Stimulated activated CD4-positive, alpha-beta T cell treated with anti-CD3 and anti-CD28 coated beads, Interleukin-12 subunit alpha, Interleukin-12 subunit beta, amount 100 ng/mL, for 48 hours (primary cell): ENCODE data around the gene LSM14A.
"Not testable (repeated sequence)": the region's sequence is repeated elsewhere in the genome, so short reads cannot be mapped to it uniquely, and the experiment has no call there.

Experiments
- DNase-seq, 3 donors: peaks; one replicate each; pipeline ENCODE4 v3.0.0-alpha.2; 2020; ENCODE audit warnings: low read depth in 2 of 3, low spot score in 1 of 3

LSM14A gene

DNA sequence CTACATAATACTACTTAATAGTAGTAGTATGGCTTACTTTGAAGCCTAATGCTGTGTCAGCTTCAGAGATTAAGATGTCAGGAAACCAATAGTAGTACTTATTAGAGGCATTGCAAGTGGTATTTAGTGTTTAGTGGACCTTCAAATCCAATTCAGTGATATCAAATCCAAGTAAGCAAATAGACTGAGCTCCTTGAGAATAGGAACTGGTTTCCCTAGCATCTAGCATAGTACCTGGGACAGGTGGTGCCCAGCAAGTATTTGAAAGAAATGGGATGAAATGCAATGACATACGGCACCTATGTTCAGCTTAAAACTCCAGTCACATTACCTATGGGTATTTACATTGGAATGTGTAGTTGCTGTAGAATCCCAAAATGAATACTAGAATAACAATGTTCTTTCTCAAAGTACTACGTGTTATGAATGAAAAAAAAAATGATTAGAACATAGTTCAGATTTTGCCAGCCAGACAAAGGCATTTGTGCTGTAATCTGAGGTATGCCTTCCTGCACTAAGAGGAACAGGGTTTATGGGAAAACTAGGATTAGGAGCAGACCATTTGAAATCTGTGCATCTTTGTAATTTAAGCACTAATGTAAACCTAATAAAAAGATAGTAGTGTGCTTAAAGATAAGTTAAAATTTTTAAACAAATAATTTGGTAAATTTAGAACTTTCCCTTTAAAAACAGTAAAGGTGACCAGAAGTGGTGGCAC is 17.1 kb downstream of the LSM14A start:
- no peak for DNase-seq

GRCh38 chr19:34189917-34190425 is 17.7 kb downstream of the LSM14A start:
- no peak for DNase-seq

GRCh38 chr19:34191355-34191962 is 19.2 kb downstream of the LSM14A start:
- DNase-seq: no peak

DNA sequence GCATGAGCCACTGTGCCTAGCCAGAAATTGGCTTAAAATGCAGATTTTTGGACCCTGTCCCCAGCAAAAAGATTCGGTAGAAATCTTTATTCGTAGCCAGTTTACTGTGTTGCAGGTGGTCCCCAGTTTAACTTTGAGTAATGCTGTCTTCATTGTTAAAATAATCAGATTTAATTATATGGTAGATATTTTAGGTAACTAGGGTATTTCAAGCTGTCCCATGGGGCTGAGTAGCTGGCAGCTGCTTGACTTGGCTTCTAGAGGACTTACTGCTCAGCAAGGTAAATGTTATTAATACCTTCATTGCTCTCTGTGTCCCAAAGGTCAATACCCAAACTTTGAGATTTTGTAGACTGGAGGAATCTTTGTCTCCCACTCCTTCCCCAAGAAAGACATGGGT is 21.1 kb downstream of the LSM14A start:
- no peak for DNase-seq

DNA sequence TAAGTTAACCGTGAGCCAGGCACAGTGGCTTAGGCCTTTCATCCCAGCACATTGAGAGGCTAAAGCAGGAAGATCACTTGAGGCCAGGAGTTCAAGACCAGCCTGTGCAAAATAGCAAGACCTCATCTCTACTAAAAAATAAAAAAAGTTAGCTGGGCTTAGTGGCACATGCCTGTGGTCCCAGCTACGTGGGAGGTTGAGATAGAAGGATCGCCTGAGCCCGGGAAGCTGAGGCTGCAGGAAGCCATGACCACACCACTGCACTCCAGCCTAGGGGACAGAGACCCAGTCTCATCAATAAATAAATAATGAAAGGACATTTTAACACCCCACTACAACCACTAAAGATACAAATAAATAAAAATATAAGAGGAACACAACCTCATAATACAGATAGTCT is 21.6 kb downstream of the LSM14A start:
- DNase-seq: no peak

DNA sequence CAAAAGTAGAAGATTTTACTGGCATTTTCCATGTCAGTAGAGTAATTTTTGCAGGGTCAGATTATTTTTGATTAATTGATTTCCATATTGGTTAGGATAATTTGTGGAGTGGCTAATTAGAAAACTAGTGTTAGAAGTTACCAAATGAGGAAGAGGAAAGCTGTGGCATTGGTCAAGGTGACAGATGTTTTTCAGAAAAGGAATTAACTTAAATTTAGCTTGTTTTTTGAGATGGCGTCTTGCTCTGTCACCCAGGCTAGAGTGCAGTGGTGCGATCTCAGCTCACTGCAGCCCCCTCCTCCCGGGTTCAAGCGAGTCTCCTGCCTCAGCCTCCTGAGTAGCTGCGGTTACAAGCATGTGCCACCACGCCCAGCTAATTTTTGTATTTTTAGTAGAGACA is 28.8 kb downstream of the LSM14A start:
- DNase-seq: no peak

DNA sequence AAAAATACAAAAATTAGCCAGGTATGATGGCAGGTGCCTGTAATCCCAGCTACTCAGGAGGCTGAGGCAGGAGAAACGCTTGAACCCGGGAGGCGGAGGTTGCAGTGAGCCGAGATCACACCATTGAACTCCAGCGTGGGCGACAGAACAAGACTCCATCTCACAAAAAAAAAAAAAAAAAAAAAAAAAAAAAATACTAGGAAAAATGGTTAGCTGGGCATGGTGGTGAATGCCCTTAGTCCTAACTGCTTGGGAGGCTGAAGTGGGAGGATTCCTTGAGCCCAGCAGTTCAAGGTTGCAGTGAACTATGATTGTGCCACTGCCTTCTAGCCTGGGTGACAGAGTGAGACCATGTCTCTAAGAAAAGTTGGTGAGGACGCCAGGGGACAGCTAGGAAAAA is 33.0 kb downstream of the LSM14A start:
- not testable (repeated sequence) for DNase-seq

DNA sequence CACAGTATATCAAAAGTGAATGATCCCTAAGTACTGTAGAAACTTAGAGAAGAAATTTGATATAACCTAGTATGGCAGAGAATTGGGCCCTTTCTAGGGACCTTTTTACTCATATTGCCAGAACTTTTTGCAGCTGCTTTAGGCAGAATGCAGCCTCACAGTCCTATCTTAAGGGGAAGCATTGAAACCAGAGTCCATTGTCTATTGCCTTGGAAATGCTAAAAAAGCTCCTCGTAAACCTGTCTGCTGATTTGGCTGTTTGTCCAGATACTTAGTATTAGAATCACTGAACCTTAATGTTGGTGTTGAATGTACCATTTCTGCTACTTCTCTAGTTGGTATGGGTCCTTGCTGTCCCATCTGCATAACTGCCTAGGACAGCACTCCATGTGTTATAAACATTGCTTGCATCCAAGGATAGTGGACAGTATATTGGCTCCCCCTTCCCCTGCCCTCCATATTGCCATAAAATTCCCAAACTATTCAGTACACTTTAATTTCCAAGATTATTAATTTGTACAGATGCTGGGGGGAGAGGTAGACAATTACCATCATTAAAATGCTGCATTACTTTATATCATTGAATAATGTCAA is 36.1 kb downstream of the LSM14A start:
- DNase-seq: no peak

- no peak for DNase-seq
Measured at GRCh38 chr19:34209726-34210125, 37.4 kb downstream of the LSM14A start.

- DNase-seq: no peak
Measured at GRCh38 chr19:34213283-34213682, 41.0 kb downstream of the LSM14A start.

- no peak for DNase-seq
Measured at GRCh38 chr19:34214040-34214439, 41.7 kb downstream of the LSM14A start.

- no peak for DNase-seq
Measured at GRCh38 chr19:34215006-34215665, 42.8 kb downstream of the LSM14A start.

GRCh38 chr19:34215666-34216038 is 43.3 kb downstream of the LSM14A start:
- DNase-seq: no peak

DNA sequence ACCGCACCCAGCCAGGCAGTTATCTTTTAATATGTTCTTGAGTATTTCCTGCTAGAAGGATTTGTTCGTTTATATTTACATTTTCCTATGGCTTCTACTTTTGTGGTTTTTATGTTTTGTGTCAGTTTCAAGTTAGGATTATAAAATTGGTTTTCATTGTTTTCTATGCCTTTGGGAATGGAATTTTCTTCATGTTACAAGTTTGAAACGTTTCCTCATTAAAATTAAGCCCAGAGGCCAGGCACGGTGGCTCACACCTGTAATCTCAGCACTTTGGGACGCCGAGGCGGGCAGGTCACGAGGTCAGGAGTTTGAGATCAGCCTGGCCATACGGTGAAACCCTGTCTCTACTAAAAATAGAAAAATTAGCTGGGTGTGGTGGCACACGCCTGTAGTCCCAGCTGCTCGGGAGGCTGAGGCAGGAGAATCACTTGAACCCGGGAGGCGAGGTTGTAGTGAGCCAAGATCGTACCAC is 44.5 kb downstream of the LSM14A start:
- DNase-seq: not testable (repeated sequence)

DNA sequence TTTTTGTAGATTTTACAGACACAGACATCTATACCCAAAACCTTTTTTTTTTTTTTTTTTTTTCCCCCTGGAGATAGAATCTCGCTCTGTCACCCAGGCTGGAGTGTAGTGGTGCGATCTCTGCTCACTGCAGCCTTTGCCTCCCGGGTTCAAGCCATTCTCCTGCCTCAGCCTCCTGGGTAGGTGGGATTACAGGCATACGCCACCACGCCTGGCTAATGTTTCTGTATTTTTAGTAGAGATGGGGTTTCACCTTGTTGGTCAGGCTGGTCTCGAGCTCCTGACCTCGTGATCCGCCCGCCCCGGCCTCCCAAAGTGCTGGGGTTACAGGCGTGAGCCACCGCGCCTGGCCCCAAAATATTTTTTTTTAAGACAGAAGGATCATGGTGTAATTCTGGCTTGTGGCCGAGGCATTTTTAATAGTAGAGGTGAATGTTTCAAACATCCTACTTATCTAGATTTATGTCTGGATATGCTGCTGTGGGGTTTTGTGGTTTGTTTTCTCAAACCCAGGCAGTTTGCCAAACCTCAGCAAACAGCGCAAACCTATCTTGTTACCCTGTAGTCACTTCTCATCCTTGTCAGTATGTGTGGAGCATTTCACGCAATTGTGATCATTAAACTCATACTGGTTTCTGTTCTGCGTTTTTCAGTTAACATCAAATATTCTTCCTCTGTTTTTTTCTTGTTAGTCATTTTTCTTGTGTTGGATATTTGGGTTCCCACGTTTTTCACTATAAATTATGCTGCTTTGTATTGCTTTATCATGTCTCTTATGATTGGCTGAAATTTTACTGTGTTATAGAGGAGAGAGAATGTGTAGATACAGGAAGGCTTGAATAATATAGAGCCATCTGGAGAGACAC is 45.9 kb downstream of the LSM14A start:
- DNase-seq: peak; percentile 48 to 65 (median 56)

DNA sequence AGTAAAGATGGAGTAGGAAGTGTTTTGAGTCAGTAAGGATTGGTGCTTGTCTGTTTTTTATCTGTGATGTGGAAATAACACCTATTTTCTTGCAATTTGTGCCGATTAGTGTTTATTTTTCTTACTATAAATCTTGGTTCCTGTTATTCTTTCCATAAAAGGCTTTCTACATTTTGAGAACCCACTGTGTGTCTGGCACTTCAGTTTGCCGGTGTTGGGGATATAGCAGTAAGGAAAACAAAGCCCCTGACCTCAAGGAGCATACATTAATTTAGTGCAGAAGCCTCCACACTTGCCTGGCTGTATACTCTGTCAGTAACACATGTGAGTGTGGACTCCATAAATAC is 46.5 kb downstream of the LSM14A start:
- DNase-seq: no peak

DNA sequence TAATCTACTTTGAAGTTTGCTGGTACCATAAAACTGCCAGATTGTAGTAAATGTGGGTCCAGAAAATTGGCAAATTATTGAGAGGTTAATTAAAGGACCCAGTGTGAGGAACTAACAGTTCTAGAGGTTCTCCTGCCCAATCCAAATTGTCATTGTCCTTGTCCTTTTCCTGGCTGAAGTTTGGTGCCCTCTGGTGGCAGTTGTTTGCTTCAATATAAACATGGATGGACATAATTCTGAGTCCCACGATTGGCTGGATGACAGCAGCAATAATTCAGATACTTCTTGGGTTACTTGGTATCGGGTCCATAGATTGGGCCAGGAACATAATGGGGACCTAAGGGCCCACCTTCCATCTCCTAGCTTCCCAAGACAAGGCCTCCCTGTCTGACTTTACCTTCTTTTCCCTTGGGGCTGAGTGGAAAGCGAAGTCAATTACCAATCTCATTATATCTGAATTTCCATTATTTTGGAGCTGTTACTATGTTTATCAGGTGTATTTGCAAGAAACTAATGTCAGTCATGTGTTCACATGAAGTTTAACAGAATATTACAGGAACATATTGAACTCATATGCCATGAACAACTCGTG is 48.3 kb downstream of the LSM14A start:
- peak in 2 of 3 donors; percentile 56 to 77 for DNase-seq

GRCh38 chr19:34222386-34222785 is 50.1 kb downstream of the LSM14A start:
- DNase-seq: no peak

GRCh38 chr19:34224996-34225658 is 52.8 kb downstream of the LSM14A start:
- DNase-seq: no peak

DNA sequence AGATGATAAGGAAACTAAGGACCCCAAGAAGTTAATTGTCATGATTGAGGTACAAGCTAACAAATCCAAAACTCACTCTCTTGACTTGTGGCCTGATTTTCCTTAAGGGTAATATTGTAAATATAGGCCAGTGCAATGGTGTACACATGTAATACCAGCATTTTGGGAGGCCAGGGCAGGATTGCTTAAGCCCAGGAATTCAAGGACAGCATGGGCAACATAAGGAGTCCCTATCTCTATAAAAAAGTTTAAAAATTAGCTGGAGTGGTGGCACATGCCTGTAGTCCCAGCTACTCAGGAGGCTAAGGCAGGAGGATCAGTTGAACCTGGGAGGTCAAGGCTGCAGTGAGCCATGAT is 53.3 kb downstream of the LSM14A start:
- DNase-seq: no peak
